ENCODE measurements around the gene NOS1AP.

DNA sequence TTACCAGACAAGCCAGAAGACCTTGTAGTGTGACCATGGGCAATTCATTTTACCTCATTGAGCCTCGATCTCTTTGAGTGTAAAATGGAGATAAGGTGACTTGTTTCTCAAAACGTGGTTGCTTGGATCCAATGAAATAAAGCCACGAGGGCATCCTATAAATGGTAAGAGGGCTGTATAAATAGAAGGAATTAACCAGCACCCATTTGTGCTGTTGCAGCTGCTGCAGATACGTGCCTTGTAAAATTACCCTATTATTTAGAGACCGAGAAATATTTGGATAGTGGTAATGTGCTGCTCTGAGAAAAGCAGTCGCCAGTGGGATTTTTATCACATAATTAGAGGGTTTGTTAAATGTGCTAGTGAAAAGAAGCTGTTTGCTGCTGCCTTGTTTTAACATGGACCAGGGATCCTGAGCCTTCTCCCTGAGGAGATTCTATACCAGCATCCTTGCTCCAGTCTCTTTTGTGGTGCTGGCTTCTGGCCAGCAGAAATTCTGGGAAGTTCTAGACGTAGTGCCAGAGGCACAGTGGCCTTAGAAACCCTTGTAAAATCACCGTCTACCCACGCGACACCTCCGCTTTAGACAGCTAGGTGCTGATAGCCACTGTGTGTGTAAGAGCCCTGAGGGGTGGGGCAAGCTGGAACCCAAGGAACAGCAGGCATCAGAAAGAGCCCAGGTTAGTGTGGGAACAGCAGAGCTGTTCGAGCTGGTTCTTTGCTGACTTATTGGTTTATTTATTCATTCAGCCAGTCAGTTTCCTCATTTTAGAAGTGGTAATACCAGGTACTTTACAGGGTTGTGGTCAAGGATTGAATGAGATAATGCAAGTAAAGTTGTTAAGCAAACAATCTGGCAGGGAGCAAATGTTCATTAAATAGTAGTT lies 137.5 kb downstream of the NOS1AP start:
- TF ChIP-seq EP300 (IDR thresholded peaks at IDR 0.05) (no peak), POLR2A (IDR thresholded peaks at IDR 0.05) (no peak)

Measured in ovary (tissue), 1 donor.